ENCODE results near the gene ZNF444. TPM values are rescaled to one million over a fixed set of nuclear protein-coding genes. Genes with fewer than 3 reads are reported as not detected.
"Not testable (repeated sequence)": the region's sequence is repeated elsewhere in the genome, so short reads cannot be mapped to it uniquely, and the experiment has no call there.

ZNF444 gene
- total RNA-seq, 1 donor from 2014 or later, result 37.3 TPM

DNA sequence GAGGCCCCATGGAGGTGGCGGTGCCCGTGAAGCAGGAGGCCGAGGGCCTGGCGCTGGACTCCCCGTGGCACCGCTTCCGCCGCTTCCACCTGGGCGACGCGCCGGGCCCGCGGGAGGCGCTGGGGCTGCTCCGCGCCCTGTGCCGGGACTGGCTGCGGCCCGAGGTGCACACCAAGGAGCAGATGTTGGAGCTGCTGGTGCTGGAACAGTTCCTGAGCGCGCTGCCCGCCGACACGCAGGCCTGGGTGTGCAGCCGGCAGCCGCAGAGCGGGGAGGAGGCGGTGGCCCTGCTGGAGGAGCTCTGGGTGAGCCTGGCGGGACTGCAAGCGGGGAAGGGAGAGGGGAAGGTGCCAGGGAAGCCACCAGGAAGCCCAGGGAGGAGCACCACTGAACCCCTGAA, 5.8 kb downstream of the ZNF444 start:
- intact Hi-C loops (cut with DNase I), result no loop called here

GRCh38 chr19:56147307-56147706, 6.2 kb downstream of the ZNF444 start:
- Histone ChIP-seq H3K4me1 (peaks cover 10% of the 10 kb centered on the region), H3K27me3 (no peaks in the 10 kb centered on the region), H3K4me3 (no peak overlapping the region), H3K9me3 (no peaks in the 10 kb centered on the region), H3K27ac (no peak overlapping the region), H3K36me3 (peaks cover 17% of the 10 kb centered on the region)
- TF ChIP-seq CTCF (IDR thresholded peaks at IDR 0.05), result no peak
- ATAC-seq, result no peak
- intact Hi-C loops (cut with DNase I), result no loop called here
- DNase-seq, result no peak

More for the DNA sequence above, 5.8 kb downstream of the ZNF444 start:
- no peak for ATAC-seq
- no peak for DNase-seq
- Histone ChIP-seq H3K9me3 (no peaks in the 10 kb centered on the region), H3K27me3 (no peaks in the 10 kb centered on the region), H3K4me1 (peaks cover 14% of the 10 kb centered on the region), H3K27ac (no peak overlapping the region), H3K36me3 (peaks cover 17% of the 10 kb centered on the region), H3K4me3 (no peak overlapping the region)
- TF ChIP-seq CTCF (IDR thresholded peaks at IDR 0.05), result no peak

GRCh38 chr19:56148096-56148495, 7.0 kb downstream of the ZNF444 start:
- Histone ChIP-seq H3K4me1 (peaks cover 4% of the 10 kb centered on the region), H3K36me3 (peaks cover 17% of the 10 kb centered on the region), H3K9me3 (no peaks in the 10 kb centered on the region), H3K4me3 (no peak overlapping the region), H3K27me3 (no peaks in the 10 kb centered on the region), H3K27ac (no peak overlapping the region)
- ATAC-seq, result no peak
- intact Hi-C loops (cut with DNase I), result no loop called here
- no peak for DNase-seq
- TF ChIP-seq CTCF (IDR thresholded peaks at IDR 0.05), result no peak

DNA sequence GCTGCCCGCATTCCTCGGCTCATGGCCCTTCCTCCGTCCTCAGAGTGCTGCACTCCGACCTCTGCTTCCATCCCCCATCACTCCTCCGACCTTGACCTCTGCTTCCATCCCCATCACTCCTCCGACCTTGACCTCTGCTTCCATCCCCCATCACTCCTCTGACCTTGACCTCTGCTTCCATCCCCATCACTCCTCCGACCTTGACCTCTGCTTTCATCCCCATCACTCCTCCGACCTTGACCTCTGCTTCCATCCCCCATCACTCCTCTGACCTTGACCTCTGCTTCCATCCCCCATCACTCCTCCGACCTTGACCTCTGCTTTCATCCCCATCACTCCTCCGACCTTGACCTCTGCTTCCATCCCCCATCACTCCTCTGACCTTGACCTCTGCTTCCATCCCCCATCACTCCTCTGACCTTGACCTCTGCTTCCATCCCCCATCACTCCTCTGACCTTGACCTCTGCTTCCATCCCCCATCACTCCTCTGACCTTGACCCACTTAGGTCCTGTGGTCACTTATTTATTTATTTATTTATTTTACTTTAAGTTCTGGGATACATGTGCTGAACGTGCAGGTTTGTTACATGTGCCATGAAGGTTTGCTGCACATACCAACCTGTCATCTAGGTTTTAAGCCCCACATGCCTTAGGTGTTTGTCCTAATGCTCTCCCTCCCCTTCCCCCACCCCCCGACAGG, 8.0 kb downstream of the ZNF444 start:
- DNase-seq; ATAC-seq; intact Hi-C loops (cut with DNase I); H3K9me3 ChIP-seq; H3K4me3 ChIP-seq; H3K4me1 ChIP-seq; H3K27me3 ChIP-seq; H3K27ac ChIP-seq: not testable (repeated sequence)
- peaks cover 17% of the 10 kb centered on the region for H3K36me3 ChIP-seq

- TF ChIP-seq CTCF (IDR thresholded peaks at IDR 0.05), result no peak
- intact Hi-C loops (cut with DNase I), result no loop called here
- Histone ChIP-seq H3K9me3 (no peaks in the 10 kb centered on the region), H3K4me3 (no peak overlapping the region), H3K27ac (no peak overlapping the region), H3K27me3 (no peaks in the 10 kb centered on the region), H3K36me3 (peaks cover 17% of the 10 kb centered on the region), H3K4me1 (no peaks in the 10 kb centered on the region)
- ATAC-seq (no peak), DNase-seq (no peak)
Measured at GRCh38 chr19:56149656-56150038, 8.6 kb downstream of the ZNF444 start.

- DNase-seq (no peak), ATAC-seq (no peak)
- intact Hi-C loops (cut with DNase I), result no loop called here
Measured at GRCh38 chr19:56150358-56150757, 9.3 kb downstream of the ZNF444 start.

More at GRCh38 chr19:56150358-56150757, 9.3 kb downstream of the ZNF444 start:
- no peaks in the 10 kb centered on the region for H3K27me3 ChIP-seq
- no peak overlapping the region for H3K4me3 ChIP-seq
- peaks cover 24% of the 10 kb centered on the region for H3K36me3 ChIP-seq
- H3K4me1 ChIP-seq, result no peaks in the 10 kb centered on the region
- H3K9me3 ChIP-seq, result no peaks in the 10 kb centered on the region
- TF ChIP-seq CTCF (IDR thresholded peaks at IDR 0.05), result no peak
- H3K27ac ChIP-seq, result no peak overlapping the region

Data from upper lobe of right lung (tissue), 1 donor.